A549 (cell line): Measurements from ENCODE around the gene PRR14. TPM values are rescaled to one million over a fixed set of nuclear protein-coding genes. Genes with fewer than 3 reads are reported as not detected.
"Not testable (repeated sequence)": the region's sequence is repeated elsewhere in the genome, so short reads cannot be mapped to it uniquely, and the experiment has no call there.

ENCODE experiments used
- ATAC-seq, 2 experiments: fragments of 200-7000 bp in 1 of 2; fragments of >200 bp in 1 of 2; cut with Nextera tagmentation in 1 of 2; cut with Tn5 transposase in 1 of 2; 3 replicates each; pipeline versions ENCODE4 v1.8.0 to v1.9.1; 2018 to 2020; ENCODE audit warnings: mild to moderate bottlenecking in 1 of 2, moderate library complexity in 1 of 2
- CTCF ChIA-PET: fragments of 300-600 bp; sonication (Branson Sonifier 250); formaldehyde crosslinking; extraction: SDS; loops from one replicate; lab custom pipeline; 2021; ENCODE audit warnings: antibody characterized with exemption, inconsistent platforms; lab: Yijun Ruan, JAX
- POLR2A ChIA-PET: fragments of 350-600 bp; formaldehyde crosslinking; extraction: SDS; loops from one replicate; lab custom pipeline; 2021; ENCODE audit warnings: antibody characterized with exemption, inconsistent platforms; lab: Yijun Ruan, JAX
- DNase-seq, 2 experiments: peaks; one replicate each; pipeline versions ENCODE4 v3.0.0 to v3.0.0-alpha.2; 2011 to 2016; ENCODE audit warnings: low read depth in 1 of 2, low spot score in 1 of 2
- FAIRE-seq: peaks from 2 replicates; lab custom pipeline; 2011; peaks lifted over from hg19 to GRCh38; lab: Jason Lieb, UNC
- H3K27ac ChIP-seq, 2 experiments: fragments of >200 bp; sonication (Bioruptor Twin); formaldehyde crosslinking; 3 replicates each; pipeline ENCODE4 v1.5.1; 2016 to 2017
- H3K4me1 ChIP-seq: fragments of >200 bp; sonication (Bioruptor Twin); formaldehyde crosslinking; 3 replicates; pipeline ENCODE4 v1.6.1; 2016
- H3K4me2 ChIP-seq: fragments of >200 bp; sonication (Bioruptor Twin); formaldehyde crosslinking; 3 replicates; pipeline ENCODE4 v1.6.1; 2016
- H3K4me3 ChIP-seq: fragments of >200 bp; sonication (Bioruptor Twin); formaldehyde crosslinking; 3 replicates; pipeline ENCODE4 v1.5.1; 2016
- H3K9me3 ChIP-seq: fragments of >200 bp; sonication (Bioruptor Twin); formaldehyde crosslinking; 3 replicates; pipeline ENCODE4 v1.6.1; 2016
- CHD2 ChIP-seq: fragments of 150-350 bp; IDR thresholded peaks from 2 replicates; pipeline ENCODE4 v1.6.1; 2014; ENCODE audit warnings: low read length; ENCODE audit not compliant: partially characterized antibody
- JUN ChIP-seq, 2 experiments: fragments of >200 bp; sonication (Bioruptor Twin); formaldehyde crosslinking; IDR thresholded peaks; 2 replicates in 1 of 2; 3 replicates in 1 of 2; pipeline ENCODE4 v1.6.1; 2016 to 2017
- RCOR1 ChIP-seq: fragments of 150-350 bp; IDR thresholded peaks from 2 replicates; pipeline ENCODE4 v1.6.1; 2014; ENCODE audit warnings: antibody characterized with exemption, low read length, low read depth
- ZFP36 ChIP-seq: fragments of 450-650 bp; IDR thresholded peaks from 2 replicates; pipeline ENCODE4 v1.6.1; 2014; ENCODE audit warnings: borderline replicate concordance; ENCODE audit not compliant: partially characterized antibody
- WGBS: methylation state at CpG from one replicate; pipeline ENCODE4 v1.1.6; 2017; ENCODE audit errors: missing lambda C conversion rate; 5-methylcytosine and 5-hydroxymethylcytosine counted together
- polyA plus RNA-seq, 4 experiments: library from polyadenylated mRNA; depleted of rRNA in 3 of 4; stranded (reverse); fragments of >200 nt; fragmentation: RNase III in 1 of 4; extraction: RNeasy Plus Mini Kit Qiagen cat#74134 plus additional on column Dnase treatment in 1 of 4; gene quantifications; 2 replicates in 3 of 4; 3 replicates in 1 of 4; pipeline ENCODE4 v1.2.3, GENCODE V29; 2011 to 2017
- small RNA-seq, 6 experiments: library from RNA; depleted of rRNA; stranded (forward); fragments of <200 nt; gene quantifications; one replicate each; pipeline ENCODE3, GENCODE V24; 2012
- TF ChIP-seq, protein P1 (sequence below): fragments of 150-350 bp; IDR thresholded peaks from 2 replicates; pipeline ENCODE4 v1.6.1; 2014; ENCODE audit warnings: low read depth, mild to moderate bottlenecking, low read length

PRR14 gene
- polyA plus RNA-seq, 2 of the 4 experiments (the other 2 are of a cell fraction): 6.3 to 18.2 TPM

DNA sequence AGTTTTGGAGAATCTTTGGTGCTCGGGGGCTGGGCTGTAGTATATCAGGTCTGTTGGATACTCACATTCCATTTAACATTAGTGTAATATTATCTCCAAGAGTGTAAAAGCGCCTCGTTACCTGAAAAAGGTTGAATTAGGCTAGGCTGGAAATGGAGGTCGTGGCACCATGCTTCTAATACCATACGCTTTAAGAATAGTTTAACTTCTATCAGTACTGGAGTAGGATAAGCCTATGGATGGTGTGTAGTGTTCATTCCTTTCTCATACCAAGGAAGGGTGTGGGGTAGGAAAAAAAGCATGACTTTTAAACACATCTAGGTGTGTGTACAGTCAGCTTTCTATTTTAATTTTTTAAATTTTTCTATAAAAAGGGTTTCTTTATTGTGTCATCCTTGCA, 50.2 kb downstream of the PRR14 start:
- DNase-seq (no peak), FAIRE-seq (no peak), ATAC-seq (no peak)
- ChIA-PET CTCF (interaction anchor here (0.8 kb wide), 1 partner anchor 22 kb away, joined by 3 read pairs; no protein-coding TSS in a partner anchor), POLR2A (interaction anchor here (1.2 kb wide), 1 partner anchor 74 kb away, joined by 3 read pairs; no protein-coding TSS in a partner anchor)
- H3K27ac ChIP-seq: peak overlapping the region in 1 of 2 experiments; percentile 7; a peak in 2 of 6 replicates
- no peaks in the 10 kb centered on the region for H3K9me3 ChIP-seq
- TF ChIP-seq RCOR1: no peak
- H3K4me3 ChIP-seq: no peak overlapping the region
- H3K4me2 ChIP-seq: peak overlapping the region; percentile 94
- peaks cover 15% of the 10 kb centered on the region for H3K4me1 ChIP-seq
- WGBS: 91% methylated on average over 5 of the region's 5 CpGs

DNA sequence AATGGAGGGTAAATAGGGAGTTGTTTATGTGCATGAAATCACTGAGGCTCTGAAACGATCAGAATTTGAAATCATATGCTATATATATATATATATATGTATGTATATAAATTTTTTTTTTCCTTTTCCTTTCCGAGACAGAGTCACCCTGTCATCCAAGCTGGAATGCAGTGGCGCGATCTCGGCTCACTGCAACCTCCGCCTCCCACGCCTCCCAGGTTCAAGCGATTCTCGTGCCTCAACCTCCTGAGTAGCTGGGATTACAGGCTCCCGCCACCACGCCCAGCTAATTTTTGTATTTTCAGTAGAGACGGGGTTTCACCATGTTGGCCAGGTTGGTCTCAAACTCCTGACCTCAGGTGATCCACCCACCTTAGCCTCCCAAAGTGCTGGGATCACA, 52.3 kb downstream of the PRR14 start:
- H3K4me1 ChIP-seq: peaks cover 15% of the 10 kb centered on the region
- DNase-seq, H3K27ac ChIP-seq, ATAC-seq, FAIRE-seq, H3K9me3 ChIP-seq, H3K4me2 ChIP-seq, POLR2A ChIA-PET, H3K4me3 ChIP-seq: not testable (repeated sequence)
- CTCF ChIA-PET: interaction anchor here (0.6 to 1.6 kb wide), 3 partner anchors 9 to 32 kb away, joined by 3 to 5 read pairs (median 5); no protein-coding TSS in a partner anchor
- 93% methylated on average over 12 of the region's 12 CpGs for WGBS

DNA sequence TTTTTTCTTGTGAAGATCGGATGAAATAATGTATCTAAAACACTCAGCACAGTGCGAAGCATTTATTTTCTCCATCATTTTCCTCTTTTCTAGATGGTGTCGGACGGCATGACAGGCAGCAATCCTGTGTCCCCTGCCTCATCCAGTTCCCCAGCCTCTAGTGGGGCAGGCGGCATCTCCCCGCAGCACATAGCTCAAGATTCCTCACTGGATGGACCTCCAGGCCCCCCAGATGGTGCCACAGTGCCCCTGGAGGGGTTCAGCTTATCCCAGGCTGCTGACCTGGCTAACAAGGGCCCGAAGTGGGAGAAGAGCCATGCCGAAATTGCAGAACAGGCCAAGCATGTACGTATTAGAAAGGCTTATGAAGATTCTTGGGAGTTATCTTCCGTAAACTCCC, 53.2 kb downstream of the PRR14 start:
- POLR2A ChIA-PET: no interaction called here
- Histone ChIP-seq H3K4me1 (peaks cover 15% of the 10 kb centered on the region), H3K4me3 (no peak overlapping the region), H3K4me2 (no peak overlapping the region), H3K9me3 (no peaks in the 10 kb centered on the region), H3K27ac (no peak overlapping the region)
- FAIRE-seq (no peak), DNase-seq (no peak), ATAC-seq (no peak)
- WGBS: 96% methylated on average over 10 of the region's 10 CpGs
- CTCF ChIA-PET: interaction anchor here (1.6 kb wide), 2 partner anchors 10 to 24 kb away, joined by 5 read pairs; no protein-coding TSS in a partner anchor
- TF ChIP-seq CHD2: no peak
- no peak for TF ChIP-seq ZFP36
- TF ChIP-seq JUN (IDR thresholded peaks at IDR 0.05): no peak
- TF ChIP-seq, protein P1, sequence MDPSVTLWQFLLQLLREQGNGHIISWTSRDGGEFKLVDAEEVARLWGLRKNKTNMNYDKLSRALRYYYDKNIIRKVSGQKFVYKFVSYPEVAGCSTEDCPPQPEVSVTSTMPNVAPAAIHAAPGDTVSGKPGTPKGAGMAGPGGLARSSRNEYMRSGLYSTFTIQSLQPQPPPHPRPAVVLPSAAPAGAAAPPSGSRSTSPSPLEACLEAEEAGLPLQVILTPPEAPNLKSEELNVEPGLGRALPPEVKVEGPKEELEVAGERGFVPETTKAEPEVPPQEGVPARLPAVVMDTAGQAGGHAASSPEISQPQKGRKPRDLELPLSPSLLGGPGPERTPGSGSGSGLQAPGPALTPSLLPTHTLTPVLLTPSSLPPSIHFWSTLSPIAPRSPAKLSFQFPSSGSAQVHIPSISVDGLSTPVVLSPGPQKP: no peak

Small RNAs within 50 kb of the gene (small RNA-seq; reads per million reads assigned to genes)
- 0 reads per million in 6 experiments for gene AC093249.1
- gene RNU6-1043P: 0 reads per million in 6 experiments
- 0 reads per million in 6 experiments for gene RNU6-416P

Other genes with a start within 250 kb of the PRR14 start
- gene ZNF771, start 243.4 kb upstream of the PRR14 start, polyA plus RNA-seq (2011; rRNA removed): 5.0 and 5.7 TPM in 2 replicates
- 6.8 to 7.9 TPM (median 7.2 TPM) in 3 replicates for gene ZNF771, start 243.4 kb upstream of the PRR14 start, polyA plus RNA-seq (2017; fragmentation: RNase III; extraction: RNeasy Plus Mini Kit Qiagen cat#74134 plus additional on column Dnase treatment)
- gene DCTPP1, start 220.9 kb upstream of the PRR14 start, polyA plus RNA-seq (2011; rRNA removed): 105 and 122 TPM in 2 replicates
- gene DCTPP1, start 220.9 kb upstream of the PRR14 start, polyA plus RNA-seq (2017; fragmentation: RNase III; extraction: RNeasy Plus Mini Kit Qiagen cat#74134 plus additional on column Dnase treatment): 114 to 121 TPM (median 120 TPM) in 3 replicates
- gene SEPHS2, start 205.1 kb upstream of the PRR14 start, polyA plus RNA-seq (2011; rRNA removed): 61.5 and 72.6 TPM in 2 replicates
- 42.8 to 48.9 TPM (median 47.8 TPM) in 3 replicates for gene SEPHS2, start 205.1 kb upstream of the PRR14 start, polyA plus RNA-seq (2017; fragmentation: RNase III; extraction: RNeasy Plus Mini Kit Qiagen cat#74134 plus additional on column Dnase treatment)
- 0.40 and 0.94 TPM in 2 replicates for gene ITGAL, start 178.2 kb upstream of the PRR14 start, polyA plus RNA-seq (2011; rRNA removed)
- 0.08 to 0.51 TPM (median 0.17 TPM) in 3 replicates for gene ITGAL, start 178.2 kb upstream of the PRR14 start, polyA plus RNA-seq (2017; fragmentation: RNase III; extraction: RNeasy Plus Mini Kit Qiagen cat#74134 plus additional on column Dnase treatment)
- gene ZNF768, start 124.4 kb upstream of the PRR14 start, polyA plus RNA-seq (2011; rRNA removed): 17.0 and 21.3 TPM in 2 replicates
- gene ZNF768, start 124.4 kb upstream of the PRR14 start, polyA plus RNA-seq (2017; fragmentation: RNase III; extraction: RNeasy Plus Mini Kit Qiagen cat#74134 plus additional on column Dnase treatment): 27.3 to 33.6 TPM (median 31.3 TPM) in 3 replicates
- 4.8 and 5.2 TPM in 2 replicates for gene ZNF747, start 116.1 kb upstream of the PRR14 start, polyA plus RNA-seq (2011; rRNA removed)
- 3.6 to 5.0 TPM (median 4.6 TPM) in 3 replicates for gene ZNF747, start 116.1 kb upstream of the PRR14 start, polyA plus RNA-seq (2017; fragmentation: RNase III; extraction: RNeasy Plus Mini Kit Qiagen cat#74134 plus additional on column Dnase treatment)
- 2.9 and 3.0 TPM in 2 replicates for gene ZNF764, start 92.6 kb upstream of the PRR14 start, polyA plus RNA-seq (2011; rRNA removed)
- 3.5 to 4.0 TPM (median 4.0 TPM) in 3 replicates for gene ZNF764, start 92.6 kb upstream of the PRR14 start, polyA plus RNA-seq (2017; fragmentation: RNase III; extraction: RNeasy Plus Mini Kit Qiagen cat#74134 plus additional on column Dnase treatment)
- gene ZNF688, start 79.2 kb upstream of the PRR14 start, polyA plus RNA-seq (2011; rRNA removed): 4.8 and 6.7 TPM in 2 replicates
- 4.6 to 5.4 TPM (median 4.8 TPM) in 3 replicates for gene ZNF688, start 79.2 kb upstream of the PRR14 start, polyA plus RNA-seq (2017; fragmentation: RNase III; extraction: RNeasy Plus Mini Kit Qiagen cat#74134 plus additional on column Dnase treatment)
- not detected in 2 replicates for gene ZNF785, start 65.3 kb upstream of the PRR14 start, polyA plus RNA-seq (2011; rRNA removed)
- gene ZNF785, start 65.3 kb upstream of the PRR14 start, polyA plus RNA-seq (2017; fragmentation: RNase III; extraction: RNeasy Plus Mini Kit Qiagen cat#74134 plus additional on column Dnase treatment): not detected in 3 replicates
- gene ZNF689, start 40.6 kb upstream of the PRR14 start, polyA plus RNA-seq (2011; rRNA removed): 6.8 and 7.1 TPM in 2 replicates
- 6.5 to 7.4 TPM (median 7.0 TPM) in 3 replicates for gene ZNF689, start 40.6 kb upstream of the PRR14 start, polyA plus RNA-seq (2017; fragmentation: RNase III; extraction: RNeasy Plus Mini Kit Qiagen cat#74134 plus additional on column Dnase treatment)
- gene FBRS, start 7.5 kb downstream of the PRR14 start, polyA plus RNA-seq (2011; rRNA removed): 5.9 and 8.1 TPM in 2 replicates
- 29.0 to 34.8 TPM (median 33.3 TPM) in 3 replicates for gene FBRS, start 7.5 kb downstream of the PRR14 start, polyA plus RNA-seq (2017; fragmentation: RNase III; extraction: RNeasy Plus Mini Kit Qiagen cat#74134 plus additional on column Dnase treatment)
- 6.2 and 10.0 TPM in 2 replicates for gene SRCAP, start 48.2 kb downstream of the PRR14 start, polyA plus RNA-seq (2011; rRNA removed)
- 18.9 to 19.9 TPM (median 19.5 TPM) in 3 replicates for gene SRCAP, start 48.2 kb downstream of the PRR14 start, polyA plus RNA-seq (2017; fragmentation: RNase III; extraction: RNeasy Plus Mini Kit Qiagen cat#74134 plus additional on column Dnase treatment)
- gene PHKG2, start 97.5 kb downstream of the PRR14 start, polyA plus RNA-seq (2011; rRNA removed): 28.0 and 30.0 TPM in 2 replicates
- 37.1 to 42.0 TPM (median 37.3 TPM) in 3 replicates for gene PHKG2, start 97.5 kb downstream of the PRR14 start, polyA plus RNA-seq (2017; fragmentation: RNase III; extraction: RNeasy Plus Mini Kit Qiagen cat#74134 plus additional on column Dnase treatment)
- gene CFAP119, start 111.1 kb downstream of the PRR14 start, polyA plus RNA-seq (2011; rRNA removed): 3.5 and 4.5 TPM in 2 replicates
- gene CFAP119, start 111.1 kb downstream of the PRR14 start, polyA plus RNA-seq (2017; fragmentation: RNase III; extraction: RNeasy Plus Mini Kit Qiagen cat#74134 plus additional on column Dnase treatment): 7.7 to 9.9 TPM (median 9.5 TPM) in 3 replicates
- 66.1 and 88.8 TPM in 2 replicates for gene RNF40, start 111.4 kb downstream of the PRR14 start, polyA plus RNA-seq (2011; rRNA removed)
- gene RNF40, start 111.4 kb downstream of the PRR14 start, polyA plus RNA-seq (2017; fragmentation: RNase III; extraction: RNeasy Plus Mini Kit Qiagen cat#74134 plus additional on column Dnase treatment): 63.9 to 69.9 TPM (median 66.4 TPM) in 3 replicates
- 5.9 and 7.5 TPM in 2 replicates for gene ZNF629, start 136.2 kb downstream of the PRR14 start, polyA plus RNA-seq (2011; rRNA removed)
- gene ZNF629, start 136.2 kb downstream of the PRR14 start, polyA plus RNA-seq (2017; fragmentation: RNase III; extraction: RNeasy Plus Mini Kit Qiagen cat#74134 plus additional on column Dnase treatment): 12.3 to 13.7 TPM (median 13.6 TPM) in 3 replicates
- 9.5 and 10.8 TPM in 2 replicates for gene BCL7C, start 243.1 kb downstream of the PRR14 start, polyA plus RNA-seq (2011; rRNA removed)
- gene BCL7C, start 243.1 kb downstream of the PRR14 start, polyA plus RNA-seq (2017; fragmentation: RNase III; extraction: RNeasy Plus Mini Kit Qiagen cat#74134 plus additional on column Dnase treatment): 12.9 to 13.9 TPM (median 13.6 TPM) in 3 replicates
- 0.13 and 0.44 TPM in 2 replicates for gene CTF1, start 245.7 kb downstream of the PRR14 start, polyA plus RNA-seq (2011; rRNA removed)
- 0.16 to 0.30 TPM (median 0.23 TPM) in 3 replicates for gene CTF1, start 245.7 kb downstream of the PRR14 start, polyA plus RNA-seq (2017; fragmentation: RNase III; extraction: RNeasy Plus Mini Kit Qiagen cat#74134 plus additional on column Dnase treatment)